ENCODE data around the gene IL1RAPL1. TPM values are rescaled to one million over a fixed set of nuclear protein-coding genes. Genes with fewer than 3 reads are reported as not detected.

Gene IL1RAPL1
- total RNA-seq, 2 experiments from 2014 or later = not detected

DNA sequence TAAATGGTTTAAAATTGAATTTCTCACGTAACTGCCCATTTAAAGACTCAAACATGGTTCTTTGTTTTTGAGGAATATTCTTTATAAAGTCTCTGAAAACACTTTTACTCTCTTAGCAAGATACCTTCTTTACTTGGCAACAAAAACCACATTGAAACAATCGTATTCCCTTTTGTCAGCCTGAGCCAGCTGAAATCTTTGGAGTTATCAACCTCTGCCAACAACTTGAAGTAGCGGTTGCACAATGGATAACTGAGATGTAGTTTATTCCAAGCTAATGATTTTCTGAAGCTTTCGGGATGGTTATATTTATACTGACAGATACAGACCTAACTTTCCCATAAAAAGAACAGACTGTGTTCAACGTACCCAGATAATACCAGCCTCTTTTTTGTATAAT, 561.3 kb downstream of the IL1RAPL1 start:
- H3K4me3 Mint-ChIP-seq = no peak overlapping the region
- ATAC-seq = no peak
- H3K9me3 Mint-ChIP-seq (ENCODE audit: low read depth) = no peaks in the 10 kb centered on the region
- H3K27me3 Mint-ChIP-seq = no peaks in the 10 kb centered on the region
- CTCF ChIA-PET = no interaction called here
- H3K4me1 Mint-ChIP-seq = no peaks in the 10 kb centered on the region
- no peaks in the 10 kb centered on the region for H3K36me3 Mint-ChIP-seq
- no peak for DNase-seq
- H3K27ac Mint-ChIP-seq = no peak overlapping the region

DNA sequence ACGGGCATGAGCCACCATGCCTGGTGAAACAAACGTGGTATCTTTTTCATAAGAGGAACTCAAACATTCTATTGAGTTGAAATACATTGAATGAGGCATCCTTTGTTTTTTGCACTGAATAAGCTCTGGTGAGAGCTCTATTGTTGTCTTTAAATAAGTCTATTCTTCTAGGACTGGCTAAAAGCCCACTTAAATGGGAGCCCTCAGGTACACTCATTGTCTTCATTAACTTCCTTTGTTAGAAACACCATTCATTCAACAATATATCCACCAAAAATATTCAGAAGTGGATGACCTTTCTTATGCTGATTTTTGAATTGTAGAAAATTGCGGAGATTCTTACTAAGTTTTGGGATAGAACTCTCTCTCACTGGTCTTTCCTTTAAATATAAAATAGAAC, 568.0 kb downstream of the IL1RAPL1 start:
- CTCF ChIA-PET = no interaction called here
- no peaks in the 10 kb centered on the region for H3K27me3 Mint-ChIP-seq
- no peaks in the 10 kb centered on the region for H3K9me3 Mint-ChIP-seq (ENCODE audit: low read depth)
- H3K4me3 Mint-ChIP-seq = no peak overlapping the region
- no peak overlapping the region for H3K27ac Mint-ChIP-seq
- no peak for DNase-seq
- H3K36me3 Mint-ChIP-seq = no peaks in the 10 kb centered on the region
- H3K4me1 Mint-ChIP-seq = no peaks in the 10 kb centered on the region
- no peak for ATAC-seq

DNA sequence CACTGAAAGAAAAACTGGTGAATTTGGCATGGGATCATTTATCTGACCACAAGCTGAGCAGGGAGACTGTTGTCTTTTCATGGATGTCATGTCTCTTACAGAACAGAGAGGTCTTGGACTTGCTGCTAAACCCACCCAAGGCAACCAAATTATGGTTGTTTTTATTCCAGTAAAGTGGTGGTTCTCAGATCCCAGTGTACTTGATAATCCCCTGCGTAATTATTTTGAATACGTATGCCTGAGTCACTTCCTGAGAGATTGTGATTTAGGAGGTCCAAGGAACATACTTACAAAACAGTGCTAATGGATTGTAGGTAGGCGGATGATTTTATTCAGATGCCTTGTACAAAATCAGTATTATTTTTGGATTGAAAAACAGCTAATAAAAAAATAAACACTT, 585.6 kb downstream of the IL1RAPL1 start:
- DNase-seq = no peak
- CTCF ChIA-PET = no interaction called here
- H3K27me3 Mint-ChIP-seq = no peaks in the 10 kb centered on the region
- ATAC-seq = no peak
- no peaks in the 10 kb centered on the region for H3K9me3 Mint-ChIP-seq (ENCODE audit: low read depth)
- no peaks in the 10 kb centered on the region for H3K4me1 Mint-ChIP-seq
- no peak overlapping the region for H3K4me3 Mint-ChIP-seq
- no peak overlapping the region for H3K27ac Mint-ChIP-seq
- H3K36me3 Mint-ChIP-seq = no peaks in the 10 kb centered on the region

DNA sequence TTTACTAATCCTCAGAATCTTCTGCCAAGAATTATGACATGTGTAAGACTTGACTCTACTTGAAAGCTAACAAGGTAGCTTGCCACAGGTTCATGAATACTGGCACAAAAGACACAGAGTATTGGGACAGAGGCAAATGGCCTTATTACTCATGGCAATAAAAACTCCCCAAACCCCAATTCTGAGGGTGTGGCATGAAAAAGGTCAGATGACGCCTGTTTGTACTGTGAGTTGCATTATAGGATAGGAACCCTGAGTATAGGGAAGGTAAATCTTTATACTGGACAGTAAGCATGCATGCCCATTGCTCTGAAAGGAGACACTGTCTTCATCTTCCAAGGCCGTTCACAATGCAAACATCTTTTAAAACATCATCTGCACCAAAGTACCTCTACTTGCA, 600.0 kb downstream of the IL1RAPL1 start:
- H3K4me3 Mint-ChIP-seq = no peak overlapping the region
- no peak for ATAC-seq
- H3K9me3 Mint-ChIP-seq (ENCODE audit: low read depth) = peaks cover 3% of the 10 kb centered on the region
- CTCF ChIA-PET = no interaction called here
- H3K27ac Mint-ChIP-seq = no peak overlapping the region
- H3K27me3 Mint-ChIP-seq = no peaks in the 10 kb centered on the region
- no peaks in the 10 kb centered on the region for H3K4me1 Mint-ChIP-seq
- no peak for DNase-seq
- no peaks in the 10 kb centered on the region for H3K36me3 Mint-ChIP-seq

DNA sequence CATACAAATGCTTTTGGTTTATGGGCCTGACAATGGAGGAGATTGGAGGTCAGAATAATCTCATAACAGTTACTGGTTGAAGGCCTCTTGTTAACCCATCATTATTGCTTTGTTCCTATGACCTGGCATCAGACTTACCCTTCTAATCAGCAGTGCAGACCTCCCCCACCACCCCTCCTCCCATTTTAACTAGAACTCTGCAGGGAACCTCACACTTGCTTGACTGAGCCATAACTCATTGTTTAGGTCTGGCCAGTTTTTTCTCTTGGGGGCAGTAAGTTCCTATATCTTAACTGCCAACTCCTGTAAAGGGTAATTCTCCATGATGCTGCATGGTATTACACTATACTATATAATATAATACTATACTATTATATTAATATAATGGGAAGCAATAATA, 609.3 kb downstream of the IL1RAPL1 start:
- no peaks in the 10 kb centered on the region for H3K36me3 Mint-ChIP-seq
- no peaks in the 10 kb centered on the region for H3K9me3 Mint-ChIP-seq (ENCODE audit: low read depth)
- ATAC-seq (no peak), DNase-seq (no peak)
- H3K27me3 Mint-ChIP-seq = no peaks in the 10 kb centered on the region
- CTCF ChIA-PET = no interaction called here
- no peaks in the 10 kb centered on the region for H3K4me1 Mint-ChIP-seq
- no peak overlapping the region for H3K27ac Mint-ChIP-seq
- H3K4me3 Mint-ChIP-seq = no peak overlapping the region

DNA sequence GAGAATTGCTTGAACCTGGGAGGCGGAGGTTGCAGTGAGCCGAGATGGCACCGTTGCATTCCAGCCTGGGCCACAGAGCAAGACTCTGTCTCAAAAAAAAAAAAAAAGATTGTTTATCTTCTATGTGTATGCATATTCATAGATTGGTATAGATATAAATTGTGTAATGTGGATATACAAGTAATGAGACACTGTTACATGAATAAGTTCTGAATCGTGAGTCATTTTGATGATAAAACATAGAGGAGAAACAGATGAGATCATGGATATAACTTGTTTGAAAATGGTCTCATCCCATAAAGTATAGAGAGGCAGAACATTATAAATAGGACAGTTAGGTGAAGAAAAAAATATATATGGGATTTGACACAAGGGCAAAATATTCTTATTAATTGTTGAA, 628.0 kb downstream of the IL1RAPL1 start:
- Mint-ChIP-seq H3K36me3 (no peaks in the 10 kb centered on the region), H3K4me1 (no peaks in the 10 kb centered on the region)

DNA sequence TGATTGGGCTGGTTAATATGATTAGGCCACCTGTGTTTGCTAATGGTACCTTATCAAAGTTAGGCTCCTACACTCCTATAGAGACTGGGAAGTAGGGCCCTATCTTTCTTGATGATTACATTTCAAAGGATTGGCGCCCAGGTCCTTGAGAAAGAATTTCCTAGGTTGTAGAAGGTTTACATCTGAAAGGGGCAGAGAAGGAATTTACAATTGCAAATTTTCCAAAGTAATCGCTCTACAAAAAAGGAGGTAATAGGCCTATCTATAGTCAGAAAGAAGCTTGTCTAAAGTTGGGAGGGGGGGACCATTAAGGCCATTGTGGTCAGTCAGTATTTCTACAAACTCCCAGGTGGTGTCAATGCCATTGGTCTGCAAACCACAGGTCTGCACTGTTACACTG, 638.4 kb downstream of the IL1RAPL1 start:
- Mint-ChIP-seq H3K9me3 (ENCODE audit: low read depth) (no peaks in the 10 kb centered on the region), H3K4me1 (no peaks in the 10 kb centered on the region), H3K4me3 (no peak overlapping the region), H3K36me3 (no peaks in the 10 kb centered on the region), H3K27ac (no peak overlapping the region), H3K27me3 (no peaks in the 10 kb centered on the region)
- ATAC-seq (no peak), DNase-seq (no peak)
- CTCF ChIA-PET = no interaction called here

More for the DNA sequence above, 628.0 kb downstream of the IL1RAPL1 start:
- no peak for ATAC-seq
- Mint-ChIP-seq H3K4me3 (no peak overlapping the region), H3K27me3 (no peaks in the 10 kb centered on the region), H3K9me3 (ENCODE audit: low read depth) (no peaks in the 10 kb centered on the region), H3K27ac (no peak overlapping the region)
- no peak for DNase-seq
- CTCF ChIA-PET = no interaction called here

DNA sequence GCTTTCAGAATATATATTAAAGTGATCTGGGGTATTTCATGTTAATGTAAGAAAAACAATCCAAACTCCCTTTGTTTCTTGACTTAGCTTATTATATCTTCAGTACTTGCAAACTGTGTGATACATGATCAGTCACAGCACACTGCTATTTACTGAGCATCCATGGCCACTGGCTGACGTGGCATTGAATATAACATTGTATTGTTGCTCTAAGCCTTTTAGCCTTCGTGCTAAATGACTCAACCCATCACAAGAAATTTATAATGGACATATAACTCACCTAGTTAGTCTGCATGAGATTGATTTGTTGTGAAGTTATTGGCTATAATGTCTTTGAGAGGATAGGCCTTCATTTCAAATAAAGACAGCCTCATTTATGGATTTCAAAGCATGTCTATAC, 642.6 kb downstream of the IL1RAPL1 start:
- no peak for ATAC-seq
- no peaks in the 10 kb centered on the region for H3K27me3 Mint-ChIP-seq
- no peak for DNase-seq
- H3K36me3 Mint-ChIP-seq = no peaks in the 10 kb centered on the region
- H3K27ac Mint-ChIP-seq = no peak overlapping the region
- no peaks in the 10 kb centered on the region for H3K9me3 Mint-ChIP-seq (ENCODE audit: low read depth)
- no peaks in the 10 kb centered on the region for H3K4me1 Mint-ChIP-seq
- CTCF ChIA-PET = no interaction called here
- H3K4me3 Mint-ChIP-seq = no peak overlapping the region

DNA sequence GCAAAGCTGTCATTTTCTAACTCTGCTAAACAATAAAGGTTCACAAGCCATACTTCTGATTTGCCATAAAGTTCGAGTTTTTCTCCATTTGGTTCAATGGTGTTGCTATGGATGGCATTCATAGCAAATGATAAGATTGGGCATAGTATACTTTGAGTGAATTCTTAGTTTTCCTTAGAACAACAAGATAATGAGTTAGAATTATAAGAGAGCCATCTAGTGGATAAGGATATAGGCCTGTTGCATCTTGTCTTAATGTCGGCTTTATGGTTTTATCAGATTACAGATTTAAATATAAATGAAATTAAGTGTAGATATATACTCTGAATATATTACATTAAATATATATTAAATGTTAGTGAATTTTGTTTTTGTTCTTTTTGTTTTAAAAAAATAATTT, 644.6 kb downstream of the IL1RAPL1 start:
- Mint-ChIP-seq H3K36me3 (no peaks in the 10 kb centered on the region), H3K27me3 (no peaks in the 10 kb centered on the region), H3K27ac (no peak overlapping the region), H3K9me3 (ENCODE audit: low read depth) (no peaks in the 10 kb centered on the region), H3K4me3 (no peak overlapping the region), H3K4me1 (no peaks in the 10 kb centered on the region)
- ATAC-seq (no peak), DNase-seq (no peak)
- CTCF ChIA-PET = no interaction called here

DNA sequence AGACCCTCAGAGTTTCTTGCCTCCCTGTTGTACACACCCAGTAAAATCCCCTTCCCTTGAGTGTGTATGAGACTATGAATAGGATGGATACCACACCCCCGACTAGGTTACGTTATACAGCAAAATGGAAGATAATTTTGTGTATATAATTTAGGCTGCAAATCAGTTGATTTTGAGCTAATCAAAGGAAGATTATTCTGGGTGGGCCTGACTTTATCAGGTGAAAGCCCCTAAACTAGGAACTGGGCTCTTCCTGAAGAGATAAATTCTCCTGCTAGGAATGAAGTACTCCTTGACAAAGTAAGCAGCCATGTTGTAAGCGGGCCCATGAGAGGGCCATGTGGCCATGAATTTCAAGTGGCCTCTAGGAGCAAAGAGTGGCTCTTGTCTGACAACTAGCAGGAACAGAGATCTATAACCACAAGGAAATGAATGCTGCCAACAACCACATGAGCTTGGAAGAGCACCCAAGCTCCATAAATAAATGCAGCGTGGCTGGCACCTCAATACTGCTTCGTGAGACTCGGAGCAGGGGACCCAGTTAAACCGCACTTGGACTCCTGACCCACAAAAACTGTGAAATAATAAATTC, 646.4 kb downstream of the IL1RAPL1 start:
- no peak for DNase-seq
- Mint-ChIP-seq H3K27ac (no peak overlapping the region), H3K27me3 (no peaks in the 10 kb centered on the region), H3K4me3 (no peak overlapping the region), H3K36me3 (no peaks in the 10 kb centered on the region), H3K9me3 (ENCODE audit: low read depth) (peaks cover 2% of the 10 kb centered on the region), H3K4me1 (no peaks in the 10 kb centered on the region)
- ATAC-seq = no peak
- CTCF ChIA-PET = no interaction called here

DNA sequence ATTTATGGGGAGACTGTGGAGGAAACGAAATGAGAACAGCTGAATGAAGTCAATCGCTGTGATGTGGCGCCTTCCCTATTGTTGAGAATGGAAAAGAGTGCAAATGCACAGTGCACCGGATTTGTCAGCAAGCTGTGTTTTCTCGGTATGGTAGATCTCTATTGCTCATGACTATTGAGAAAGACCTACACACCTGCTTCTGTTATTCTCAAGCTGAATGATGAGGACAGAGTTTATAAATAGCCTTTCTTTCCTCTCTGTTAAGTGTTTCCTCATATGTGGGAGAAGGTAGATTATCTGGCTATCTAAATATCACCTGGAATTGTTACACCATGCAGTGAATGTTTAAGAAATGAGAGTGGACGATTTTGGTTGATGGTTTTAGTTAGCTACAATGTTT, 650.7 kb downstream of the IL1RAPL1 start:
- ATAC-seq = no peak
- Mint-ChIP-seq H3K9me3 (ENCODE audit: low read depth) (peaks cover 2% of the 10 kb centered on the region), H3K27me3 (no peaks in the 10 kb centered on the region), H3K4me1 (no peaks in the 10 kb centered on the region), H3K27ac (no peak overlapping the region), H3K36me3 (no peaks in the 10 kb centered on the region), H3K4me3 (no peak overlapping the region)
- CTCF ChIA-PET = no interaction called here
- no peak for DNase-seq

DNA sequence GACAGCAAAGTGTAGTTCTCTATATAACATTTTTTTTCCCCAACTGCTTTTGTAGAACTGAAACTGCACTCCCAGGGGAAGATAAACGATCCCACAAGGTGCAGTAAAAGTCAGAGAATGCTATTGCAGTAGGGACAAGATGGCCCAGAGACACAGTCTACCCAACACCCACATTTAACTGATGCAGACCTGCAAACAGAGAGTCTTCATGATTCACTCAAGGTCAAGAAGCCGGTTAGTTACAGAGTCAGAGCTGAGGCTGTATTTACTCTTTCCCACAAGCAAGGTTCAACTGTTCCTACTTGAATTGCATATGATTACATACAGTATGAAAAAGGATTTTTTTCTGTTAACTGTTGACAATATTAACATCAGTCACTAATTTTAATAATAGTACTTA, 654.6 kb downstream of the IL1RAPL1 start:
- no peak overlapping the region for H3K27ac Mint-ChIP-seq
- no peaks in the 10 kb centered on the region for H3K27me3 Mint-ChIP-seq
- H3K4me1 Mint-ChIP-seq = no peaks in the 10 kb centered on the region
- H3K4me3 Mint-ChIP-seq = no peak overlapping the region
- H3K36me3 Mint-ChIP-seq = no peaks in the 10 kb centered on the region
- DNase-seq = no peak
- CTCF ChIA-PET = no interaction called here
- H3K9me3 Mint-ChIP-seq (ENCODE audit: low read depth) = peaks cover 2% of the 10 kb centered on the region
- ATAC-seq = no peak

DNA sequence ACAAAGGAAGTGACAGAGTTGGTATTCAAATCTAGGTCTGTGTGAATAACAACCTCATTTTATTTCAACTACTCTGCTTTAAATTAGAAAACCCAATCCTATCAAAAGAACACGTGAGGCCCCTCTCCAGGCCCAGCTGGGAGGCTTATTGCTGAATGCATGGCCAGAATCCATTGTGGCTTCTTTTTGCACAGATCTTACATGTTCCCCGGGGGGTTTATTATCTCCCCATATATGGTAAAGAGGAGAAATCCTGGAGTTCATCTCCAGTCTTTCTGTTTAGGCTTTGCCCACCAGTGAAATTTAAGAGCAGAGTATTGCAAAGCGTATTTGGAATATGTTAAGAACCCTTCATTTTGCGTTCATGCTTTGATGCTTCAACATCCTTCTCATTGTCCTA, 655.6 kb downstream of the IL1RAPL1 start:
- DNase-seq = no peak
- no peaks in the 10 kb centered on the region for H3K36me3 Mint-ChIP-seq
- H3K4me3 Mint-ChIP-seq = no peak overlapping the region
- H3K27me3 Mint-ChIP-seq = no peaks in the 10 kb centered on the region
- no peak for ATAC-seq
- H3K27ac Mint-ChIP-seq = no peak overlapping the region
- CTCF ChIA-PET = no interaction called here
- no peaks in the 10 kb centered on the region for H3K4me1 Mint-ChIP-seq
- no peaks in the 10 kb centered on the region for H3K9me3 Mint-ChIP-seq (ENCODE audit: low read depth)

DNA sequence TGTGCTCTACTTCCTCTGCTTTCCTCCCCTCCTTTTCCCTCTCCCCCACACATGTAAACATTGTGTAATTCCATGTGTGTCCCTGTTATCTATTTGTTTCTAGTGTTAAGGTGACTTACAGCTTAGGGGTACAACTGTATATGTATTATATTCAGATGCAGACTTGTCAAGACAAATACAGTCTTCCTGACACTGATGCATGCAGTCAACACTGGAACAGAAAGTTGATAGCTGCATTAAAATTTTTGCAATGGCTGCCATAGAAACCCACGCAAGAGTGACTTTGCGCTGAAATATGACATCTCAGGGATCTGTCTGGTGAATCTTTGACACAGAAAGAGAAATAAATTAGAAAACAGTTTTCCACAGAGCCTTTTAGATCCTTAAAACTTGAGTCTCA, 656.7 kb downstream of the IL1RAPL1 start:
- no peaks in the 10 kb centered on the region for H3K27me3 Mint-ChIP-seq
- H3K9me3 Mint-ChIP-seq (ENCODE audit: low read depth) = no peaks in the 10 kb centered on the region
- no peak overlapping the region for H3K4me3 Mint-ChIP-seq
- no peak overlapping the region for H3K27ac Mint-ChIP-seq
- no peaks in the 10 kb centered on the region for H3K4me1 Mint-ChIP-seq
- H3K36me3 Mint-ChIP-seq = no peaks in the 10 kb centered on the region
- no peak for ATAC-seq
- CTCF ChIA-PET = no interaction called here
- DNase-seq = no peak

DNA sequence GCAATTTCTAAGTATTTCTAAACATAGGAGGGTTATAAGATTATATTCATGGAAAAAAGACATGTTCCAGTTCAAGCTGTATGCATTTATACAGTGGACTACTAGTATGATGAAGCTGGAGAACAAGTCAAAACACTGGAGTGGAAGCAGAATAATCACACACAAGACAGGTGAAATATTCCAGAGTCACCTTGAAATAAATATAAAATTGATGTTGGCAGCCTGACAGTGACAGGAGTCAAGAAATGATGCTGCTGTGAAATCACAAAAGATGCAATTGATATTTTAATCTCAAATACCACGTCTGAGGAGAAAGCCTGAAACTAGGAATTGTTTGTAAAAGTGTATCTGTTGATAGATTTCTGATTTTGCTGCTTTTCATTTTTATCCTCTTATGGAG, 667.3 kb downstream of the IL1RAPL1 start:
- Mint-ChIP-seq H3K27ac (no peak overlapping the region), H3K4me1 (no peaks in the 10 kb centered on the region), H3K4me3 (no peak overlapping the region), H3K9me3 (ENCODE audit: low read depth) (no peaks in the 10 kb centered on the region), H3K27me3 (no peaks in the 10 kb centered on the region), H3K36me3 (no peaks in the 10 kb centered on the region)
- CTCF ChIA-PET = no interaction called here
- no peak for DNase-seq
- no peak for ATAC-seq

Measured in activated CD8-positive, alpha-beta memory T cell treated with anti-CD3 and anti-CD28 coated beads, Interleukin-2, amount 10 ng/mL, durations not matched to agents 7 days and 5 days (primary cell).